GM12878 (cell line): ENCODE results near the gene FABP6. TPM values are rescaled to one million over a fixed set of nuclear protein-coding genes. Genes with fewer than 3 reads are reported as not detected.

Source experiments
- ATAC-seq: fragments of 200-7000 bp; cut with Tn5 transposase; 3 replicates; pipeline ENCODE4 v1.9.1; 2020; ENCODE audit warnings: mild to moderate bottlenecking, moderate library complexity
- BruUV-seq: library from RNA; stranded (reverse); fragments of 400-500 nt; replicated peaks from 2 replicates; lab custom pipeline; 2021; lab: Mats Ljungman, UMichigan
- CTCF ChIA-PET: fragments of 300-600 bp; sonication (Branson Sonifier 250); formaldehyde crosslinking; extraction: SDS; loops from one replicate; lab custom pipeline; 2021; ENCODE audit warnings: inconsistent platforms; lab: Yijun Ruan, JAX
- POLR2A ChIA-PET: fragments of 350-600 bp; formaldehyde crosslinking; extraction: SDS; loops from one replicate; lab custom pipeline; 2021; ENCODE audit warnings: inconsistent platforms; lab: Charles Lee
- RAD21 ChIA-PET: fragments of 300-600 bp; sonication (Branson Sonifier 250); formaldehyde crosslinking; loops from one replicate; lab custom pipeline; 2023; ENCODE audit warnings: antibody characterized with exemption; ENCODE audit not compliant: unreplicated experiment; lab: Charles Lee
- SMC1A ChIA-PET: fragments of 300-600 bp; sonication (Branson Sonifier 250); formaldehyde crosslinking; loops from one replicate; lab custom pipeline; 2023; ENCODE audit not compliant: unreplicated experiment, uncharacterized antibody; lab: Charles Lee
- DNase-seq: peaks from one replicate; pipeline ENCODE4 v3.0.0-alpha.2; 2011; ENCODE audit warnings: low read depth, low spot score
- FAIRE-seq: peaks from 3 replicates; lab custom pipeline; 2011; peaks lifted over from hg19 to GRCh38; lab: Jason Lieb, UNC
- H2AFZ ChIP-seq: 2 replicates; pipeline ENCODE4 v1.6.0; 2011; ENCODE audit warnings: low read depth, low read length, control low read depth; ENCODE audit not compliant: control insufficient read depth
- H3K27ac ChIP-seq: 2 replicates; pipeline ENCODE4 v1.5.1; 2011; ENCODE audit warnings: control low read depth; ENCODE audit not compliant: control insufficient read depth, insufficient read depth
- H3K27me3 ChIP-seq, 2 experiments: replicated peaks in 1 of 2; 2 replicates each; pipeline versions ENCODE4 v1.6.0 to v1.6.1; 2011; ENCODE audit warnings: low read length in 1 of 2; ENCODE audit not compliant: control insufficient read depth in 2 of 2, insufficient read depth in 2 of 2
- H3K36me3 ChIP-seq, 2 experiments: 2 replicates each; pipeline ENCODE4 v1.5.1; 2011; ENCODE audit warnings: low read length in 1 of 2; ENCODE audit not compliant: control insufficient read depth in 2 of 2, insufficient read depth in 2 of 2
- H3K4me1 ChIP-seq: 2 replicates; pipeline ENCODE4 v1.6.1; 2011; ENCODE audit warnings: mild to moderate bottlenecking, low read length, moderate library complexity, mixed read lengths; ENCODE audit not compliant: control insufficient read depth, insufficient read depth
- H3K4me2 ChIP-seq: 2 replicates; pipeline ENCODE4 v1.6.0; 2011; ENCODE audit warnings: control low read depth; ENCODE audit not compliant: control insufficient read depth, insufficient read depth
- H3K4me3 ChIP-seq: fragments of 200-600 bp; sonication (generic); 2 replicates; pipeline ENCODE4 v1.5.1; 2016
- H3K79me2 ChIP-seq: 2 replicates; pipeline ENCODE4 v1.6.0; 2011; ENCODE audit warnings: low read length; ENCODE audit not compliant: control insufficient read depth, insufficient read depth
- H3K9ac ChIP-seq: 2 replicates; pipeline ENCODE4 v1.8.0; 2011; ENCODE audit warnings: low read length, control low read depth, mixed read lengths; ENCODE audit not compliant: control insufficient read depth, insufficient read depth
- H3K9me3 ChIP-seq: replicated peaks from 3 replicates; pipeline ENCODE4 v1.5.1; 2011; ENCODE audit warnings: mild to moderate bottlenecking, low read length; ENCODE audit not compliant: control insufficient read depth, insufficient read depth
- H4K20me1 ChIP-seq: 2 replicates; pipeline ENCODE4 v1.6.0; 2011; ENCODE audit not compliant: control insufficient read depth, insufficient read depth
- ATF7 ChIP-seq: fragments of 450-650 bp; IDR thresholded peaks from 2 replicates; pipeline ENCODE4 v1.6.1; 2016; ENCODE audit warnings: low read depth, mild to moderate bottlenecking
- CBFB ChIP-seq: IDR thresholded peaks from 2 replicates; pipeline ENCODE4 v1.6.1; 2016; ENCODE audit warnings: antibody characterized with exemption, low read depth
- CBX5 ChIP-seq: sonication (generic); IDR thresholded peaks from 2 replicates; pipeline ENCODE4 v1.6.1; 2016; ENCODE audit warnings: low read depth, moderate library complexity, mild to moderate bottlenecking, inconsistent platforms
- E4F1 ChIP-seq: fragments of 450-650 bp; IDR thresholded peaks from 2 replicates; pipeline ENCODE4 v1.6.1; 2018; ENCODE audit warnings: borderline replicate concordance, mild to moderate bottlenecking; ENCODE audit not compliant: partially characterized antibody
- IKZF2 ChIP-seq, 2 experiments: fragments of 450-650 bp; IDR thresholded peaks; 2 replicates each; pipeline ENCODE4 v1.6.1; 2017; ENCODE audit warnings: mild to moderate bottlenecking in 2 of 2, moderate library complexity in 2 of 2
- IRF3 ChIP-seq: fragments of 450-650 bp; IDR thresholded peaks from 2 replicates; pipeline ENCODE4 v1.6.1; 2014; ENCODE audit warnings: mild to moderate bottlenecking
- LARP7 ChIP-seq: fragments of 450-650 bp; IDR thresholded peaks from 2 replicates; pipeline ENCODE4 v1.6.1; 2017; ENCODE audit warnings: mild to moderate bottlenecking
- PBX3 ChIP-seq: IDR thresholded peaks from 2 replicates; pipeline ENCODE4 v1.6.1; 2011; ENCODE audit warnings: mild to moderate bottlenecking, low read depth, low read length, moderate library complexity; ENCODE audit not compliant: insufficient replicate concordance
- RELA ChIP-seq: fragments of 450-650 bp; IDR thresholded peaks from 2 replicates; pipeline ENCODE4 v1.8.0; 2014; ENCODE audit warnings: borderline replicate concordance; ENCODE audit not compliant: partially characterized antibody
- STAT1 ChIP-seq: fragments of 450-650 bp; conservative IDR thresholded peaks from 2 replicates; pipeline ENCODE4 v1.6.1; 2014; ENCODE audit warnings: antibody characterized with exemption, mild to moderate bottlenecking
- SUZ12 ChIP-seq: fragments of 200-600 bp; sonication (generic); IDR thresholded peaks from one replicate; pipeline ENCODE4 v1.6.1; 2018; ENCODE audit warnings: antibody characterized with exemption, mild to moderate bottlenecking; ENCODE audit not compliant: unreplicated experiment
- ZNF274 ChIP-seq: IDR thresholded peaks from one replicate; pipeline ENCODE4 v1.8.0; 2011; ENCODE audit not compliant: insufficient read length, insufficient read depth
- WGBS: methylation state at CpG from one replicate; pipeline ENCODE4 v1.1.6; 2016; ENCODE audit warnings: low lambda C conversion rate; ENCODE audit not compliant: insufficient replicate concordance, insufficient coverage; ENCODE audit errors: missing lambda C conversion rate; 5-methylcytosine and 5-hydroxymethylcytosine counted together
- in situ Hi-C: fragments of 300-500 bp; cut with MboI; formaldehyde crosslinking; loops from 9 replicates; pipeline ENCODE4 v1.14.3; 2018; ENCODE audit warnings: mixed read lengths
- intact Hi-C: fragments of 100-400 bp; cut with micrococcal nuclease; formaldehyde crosslinking; loops from one replicate; pipeline ENCODE4 v1.14.2; 2022; ENCODE audit not compliant: unreplicated experiment
- polyA plus RNA-seq, 11 experiments: library from polyadenylated mRNA; depleted of rRNA in 4 of 11; unstranded in 6 of 11; stranded (reverse) in 5 of 11; fragments of >200 nt; fragmentation: Nextera tagmentation in 4 of 11; fragmentation: Illumina TruSeq in 1 of 11; extraction: Ambion mirVana in 4 of 11; extraction: Trizol in 1 of 11; gene quantifications; 1 replicate in 1 of 11; 2 replicates in 10 of 11; pipeline versions ENCODE4 v1.2.1 to v1.2.3, GENCODE V29; 2011 to 2016; ENCODE audit warnings: inconsistent platforms in 2 of 11, missing spikeins in 2 of 11, low read depth in 1 of 11
- total RNA-seq, 4 experiments: library from RNA; depleted of rRNA in 3 of 4; stranded (reverse); fragments of >200 nt in 3 of 4; fragmentation: Illumina TruSeq in 1 of 4; extraction: Trizol in 1 of 4; gene quantifications; 2 replicates each; pipeline versions ENCODE4 v1.2.1 to v1.2.3, GENCODE V29; 2013 to 2021

Gene FABP6
- total and polyA plus RNA-seq, 10 of the 15 experiments (the other 5 are each of a cell fraction or from before 2014, with no cell fraction given) = 0.66 to 8.1 (median 2.4) TPM

GRCh38 chr5:160274483-160274931 lies 45.2 kb downstream of the FABP6 start:
- in situ Hi-C loops = no loop called here
- no TSS peak for BruUV-seq
- Histone ChIP-seq H3K79me2 (no peaks in the 10 kb centered on the region), H3K9me3 (no peaks in the 10 kb centered on the region), H3K27me3 (no peaks in the 10 kb centered on the region), H3K4me2 (peak overlapping the region; percentile 33; the same call in 1 of the 2 replicates), H4K20me1 (no peaks in the 10 kb centered on the region), H3K9ac (no peak overlapping the region; the same call in 1 of the 2 replicates), H3K4me3 (no peak overlapping the region), H3K4me1 (peaks cover 11% of the 10 kb centered on the region), H3K36me3 (no peaks in the 10 kb centered on the region), H2AFZ (peak overlapping the region; percentile 39; the same call in 1 of the 2 replicates), H3K27ac (no peak overlapping the region)
- TF ChIP-seq ZNF274 (no peak), STAT1 (no peak), E4F1 (no peak), IKZF2 (IDR thresholded peaks at IDR 0.05) (no peak), SUZ12 (no peak), CBFB (no peak), RELA (no peak), IRF3 (no peak), ATF7 (no peak), CBX5 (no peak), LARP7 (no peak), PBX3 (no peak)
- ChIA-PET CTCF (interaction anchor here (0.7 to 1.2 kb wide), 2 partner anchors 10 to 240 kb away, joined by 3 read pairs; no protein-coding TSS in a partner anchor), SMC1A (no interaction called here), RAD21 (interaction anchor here (0.8 kb wide), 1 partner anchor 54 kb away, joined by 3 read pairs; no protein-coding TSS in a partner anchor), POLR2A (no interaction called here)
- intact Hi-C loops = no loop called here
- ATAC-seq (peak; percentile 63), FAIRE-seq (no peak), DNase-seq (no peak)
- WGBS = 33% methylated on average over 5 of the region's 5 CpGs
